SK-N-SH treated with all-trans-retinoic acid at 6 μM for 48 hours (cell line): ENCODE results near the gene CRHR2.

Experiments
- ATAC-seq: fragments of 200-7000 bp; cut with Tn5 transposase; 3 replicates; pipeline ENCODE4 v1.9.1; 2020; ENCODE audit warnings: mild to moderate bottlenecking, moderate library complexity
- ARNTL ChIP-seq: fragments of 450-650 bp; formaldehyde crosslinking; IDR thresholded peaks from 2 replicates; pipeline ENCODE4 v1.5.0; 2020; ENCODE audit warnings: low read depth, mild to moderate bottlenecking, moderate library complexity, borderline replicate concordance
- CREB5 ChIP-seq: fragments of 250-450 bp; sonication (Bioruptor Pico); IDR thresholded peaks from 2 replicates; pipeline ENCODE4 v1.5.1; 2020; ENCODE audit warnings: low read depth, mild to moderate bottlenecking, moderate library complexity
- CSDC2 ChIP-seq: fragments of 250-450 bp; sonication (Bioruptor Pico); IDR thresholded peaks from 2 replicates; pipeline ENCODE4 v1.5.0; 2020; ENCODE audit warnings: mild to moderate bottlenecking, moderate library complexity
- CSRNP3 ChIP-seq: fragments of 250-450 bp; sonication (Bioruptor Pico); IDR thresholded peaks from 2 replicates; pipeline ENCODE4 v1.5.1; 2021; ENCODE audit warnings: mild to moderate bottlenecking, moderate library complexity
- ESRRG ChIP-seq: fragments of 250-450 bp; sonication (Bioruptor Pico); IDR thresholded peaks from 2 replicates; pipeline ENCODE4 v1.6.1; 2021; ENCODE audit warnings: mild to moderate bottlenecking
- GLIS3 ChIP-seq: fragments of 250-450 bp; sonication (Bioruptor Pico); IDR thresholded peaks from 2 replicates; pipeline ENCODE4 v1.5.0; 2020; ENCODE audit warnings: mild to moderate bottlenecking, moderate library complexity
- ISL1 ChIP-seq: fragments of 250-450 bp; sonication (Bioruptor Pico); IDR thresholded peaks from 2 replicates; pipeline ENCODE4 v2.1.2; 2022; ENCODE audit warnings: mild to moderate bottlenecking, moderate library complexity
- OSR1 ChIP-seq: fragments of 250-450 bp; sonication (Bioruptor Pico); IDR thresholded peaks from 2 replicates; pipeline ENCODE4 v1.8.0; 2022; ENCODE audit warnings: moderate library complexity, mild to moderate bottlenecking, inconsistent platforms
- PATZ1 ChIP-seq: fragments of 250-450 bp; sonication (Bioruptor Pico); IDR thresholded peaks from 2 replicates; pipeline ENCODE4 v1.8.0; 2020; ENCODE audit warnings: mild to moderate bottlenecking, moderate library complexity, borderline replicate concordance
- POU6F1 ChIP-seq: fragments of 250-450 bp; sonication (Bioruptor Pico); IDR thresholded peaks from 2 replicates; pipeline ENCODE4 v1.8.0; 2021; ENCODE audit warnings: low read depth, mild to moderate bottlenecking, moderate library complexity, borderline replicate concordance
- RARB ChIP-seq: fragments of 250-450 bp; sonication (Bioruptor Pico); IDR thresholded peaks from 2 replicates; pipeline ENCODE4 v1.8.0; 2021; ENCODE audit warnings: mild to moderate bottlenecking, moderate library complexity
- SNAI2 ChIP-seq: fragments of 250-450 bp; sonication (Bioruptor Pico); IDR thresholded peaks from 2 replicates; pipeline ENCODE4 v1.5.0; 2020; ENCODE audit warnings: mild to moderate bottlenecking, moderate library complexity
- TCF4 ChIP-seq: fragments of 250-450 bp; sonication (Bioruptor Pico); IDR thresholded peaks from 2 replicates; pipeline ENCODE4 v1.8.0; 2021; ENCODE audit warnings: mild to moderate bottlenecking, moderate library complexity, borderline replicate concordance
- TOX ChIP-seq: fragments of 250-450 bp; sonication (Bioruptor Pico); IDR thresholded peaks from 2 replicates; pipeline ENCODE4 v1.8.0; 2021; ENCODE audit warnings: mild to moderate bottlenecking, moderate library complexity, borderline replicate concordance
- TSHZ2 ChIP-seq: fragments of 250-450 bp; sonication (Bioruptor Pico); IDR thresholded peaks from 2 replicates; pipeline ENCODE4 v1.5.0; 2020; ENCODE audit warnings: mild to moderate bottlenecking, moderate library complexity
- ZFP3 ChIP-seq: fragments of 250-450 bp; sonication (Bioruptor Pico); IDR thresholded peaks from 2 replicates; pipeline ENCODE4 v1.5.0; 2020; ENCODE audit warnings: mild to moderate bottlenecking, moderate library complexity
- ZFP30 ChIP-seq: fragments of 450-650 bp; formaldehyde crosslinking; IDR thresholded peaks from 2 replicates; pipeline ENCODE4 v1.5.0; 2022; ENCODE audit warnings: mild to moderate bottlenecking, moderate library complexity
- ZNF565 ChIP-seq: fragments of 450-650 bp; formaldehyde crosslinking; conservative IDR thresholded peaks from 2 replicates; pipeline ENCODE4 v1.5.0; 2020; ENCODE audit warnings: low read depth, mild to moderate bottlenecking, moderate library complexity
- ZNF70 ChIP-seq: fragments of 450-650 bp; formaldehyde crosslinking; IDR thresholded peaks from 2 replicates; pipeline ENCODE4 v1.5.0; 2020; ENCODE audit warnings: mild to moderate bottlenecking, moderate library complexity
- ZNF8 ChIP-seq: fragments of 450-650 bp; formaldehyde crosslinking; IDR thresholded peaks from 2 replicates; pipeline ENCODE4 v1.5.0; 2020; ENCODE audit warnings: mild to moderate bottlenecking, moderate library complexity

CRHR2 gene

GRCh38 chr7:30702200-30702599 is 19.9 kb upstream of the CRHR2 start (continued):
- TF ChIP-seq TSHZ2 (no peak), OSR1 (CRISPR knock-in tag) (no peak), ARNTL (no peak), ZNF8 (CRISPR knock-in tag) (no peak), SNAI2 (CRISPR knock-in tag) (no peak)
- TF ChIP-seq, all 23 proteins: peak for 0

GRCh38 chr7:30700941-30701340 is 18.7 kb upstream of the CRHR2 start:
- TF ChIP-seq SNAI2 (CRISPR knock-in tag) (no peak), ZNF8 (CRISPR knock-in tag) (no peak), OSR1 (CRISPR knock-in tag) (no peak), CREB5 (CRISPR knock-in tag) (no peak), CSDC2 (CRISPR knock-in tag) (no peak), ZNF70 (CRISPR knock-in tag) (no peak), ZFP3 (CRISPR knock-in tag) (no peak), TOX (CRISPR knock-in tag) (no peak), ZFP30 (CRISPR knock-in tag) (no peak), CSRNP3 (CRISPR knock-in tag) (no peak), PATZ1 (CRISPR knock-in tag) (no peak), RARB (CRISPR knock-in tag) (no peak), ISL1 (CRISPR knock-in tag) (no peak), POU6F1 (no peak), TCF4 (CRISPR knock-in tag) (no peak), TSHZ2 (no peak), ARNTL (no peak), ZNF565 (CRISPR knock-in tag) (no peak), GLIS3 (CRISPR knock-in tag) (no peak), ESRRG (CRISPR knock-in tag) (no peak)
- ATAC-seq, result no peak
